M059J (cell line): ENCODE results near the gene EXTL2. TPM values are rescaled to one million over a fixed set of nuclear protein-coding genes. Genes with fewer than 3 reads are reported as not detected.
"Not testable (repeated sequence)": the region's sequence is repeated elsewhere in the genome, so short reads cannot be mapped to it uniquely, and the experiment has no call there.

Experiments used
- DNase-seq: peaks from one replicate; pipeline ENCODE4 v3.0.0-alpha.2; 2012; ENCODE audit warnings: low read depth
- total RNA-seq: library from RNA; depleted of rRNA; stranded (reverse); fragments of >200 nt; shearing (Covaris generic); gene quantifications from 2 replicates; pipeline ENCODE4 v1.2.3, GENCODE V29; 2014

The EXTL2 gene
- total RNA-seq, 1 experiment from 2014 or later = 24.4 TPM

GRCh38 chr1:100902365-100902764, 7.7 kb upstream of the EXTL2 start:
- peak; percentile 3 for DNase-seq

- DNase-seq = peak; percentile 67
Measured at GRCh38 chr1:100896481-100896982, 1.9 kb upstream of the EXTL2 start.

GRCh38 chr1:100895540-100896480, 1.2 kb upstream of the EXTL2 start, which contains the start of gene SLC30A7:
TSS of gene SLC30A7 (plus strand) at chr1:100896090. CDS start at chr1:100896263, 173 bp downstream.
- peak; percentile 94 for DNase-seq

- no peak for DNase-seq
Measured at GRCh38 chr1:100893718-100894117, 924 bp downstream of the EXTL2 start.

- no peak for DNase-seq
Measured at GRCh38 chr1:100892554-100892953, 2.1 kb downstream of the EXTL2 start.

GRCh38 chr1:100891380-100891779, 3.3 kb downstream of the EXTL2 start:
- no peak for DNase-seq

- DNase-seq = not testable (repeated sequence)
Measured at GRCh38 chr1:100889869-100890482, 4.7 kb downstream of the EXTL2 start.

- not testable (repeated sequence) for DNase-seq
Measured at GRCh38 chr1:100889007-100889406, 5.6 kb downstream of the EXTL2 start.

GRCh38 chr1:100883963-100884362, 10.7 kb downstream of the EXTL2 start:
- DNase-seq = peak; percentile 62

- DNase-seq = no peak
Measured at GRCh38 chr1:100882698-100883097, 11.9 kb downstream of the EXTL2 start.

GRCh38 chr1:100881687-100882086, 13.0 kb downstream of the EXTL2 start:
- no peak for DNase-seq

- DNase-seq = no peak
Measured at GRCh38 chr1:100879422-100879821, 15.2 kb downstream of the EXTL2 start.

- no peak for DNase-seq
Measured at GRCh38 chr1:100876291-100876690, 18.4 kb downstream of the EXTL2 start.

GRCh38 chr1:100875228-100875627, 19.4 kb downstream of the EXTL2 start:
- no peak for DNase-seq

GRCh38 chr1:100874433-100874832, 20.2 kb downstream of the EXTL2 start:
- no peak for DNase-seq

GRCh38 chr1:100869996-100870395, 24.6 kb downstream of the EXTL2 start:
- no peak for DNase-seq

GRCh38 chr1:100868364-100868995, 26.2 kb downstream of the EXTL2 start:
- peak; percentile 55 for DNase-seq

- no peak for DNase-seq
Measured at GRCh38 chr1:100866901-100867206, 27.8 kb downstream of the EXTL2 start.

- peak; percentile 61 for DNase-seq
Measured at GRCh38 chr1:100866041-100866900, 28.4 kb downstream of the EXTL2 start.

GRCh38 chr1:100862591-100862990, 32.1 kb downstream of the EXTL2 start:
- DNase-seq = peak; percentile 77

GRCh38 chr1:100861379-100861778, 33.3 kb downstream of the EXTL2 start:
- no peak for DNase-seq
